Erythroblast (primary cell): ENCODE measurements around the gene EDRF1.

ENCODE experiments used
- GATA1 ChIP-seq: IDR thresholded peaks from 2 replicates; pipeline ENCODE4 v1.6.1; 2011; ENCODE audit warnings: low read depth, mild to moderate bottlenecking, control low read depth, low read length, moderate library complexity
- POLR2A ChIP-seq: IDR thresholded peaks from 2 replicates; pipeline ENCODE4 v1.6.1; 2011; ENCODE audit warnings: mild to moderate bottlenecking, low read length

DNA sequence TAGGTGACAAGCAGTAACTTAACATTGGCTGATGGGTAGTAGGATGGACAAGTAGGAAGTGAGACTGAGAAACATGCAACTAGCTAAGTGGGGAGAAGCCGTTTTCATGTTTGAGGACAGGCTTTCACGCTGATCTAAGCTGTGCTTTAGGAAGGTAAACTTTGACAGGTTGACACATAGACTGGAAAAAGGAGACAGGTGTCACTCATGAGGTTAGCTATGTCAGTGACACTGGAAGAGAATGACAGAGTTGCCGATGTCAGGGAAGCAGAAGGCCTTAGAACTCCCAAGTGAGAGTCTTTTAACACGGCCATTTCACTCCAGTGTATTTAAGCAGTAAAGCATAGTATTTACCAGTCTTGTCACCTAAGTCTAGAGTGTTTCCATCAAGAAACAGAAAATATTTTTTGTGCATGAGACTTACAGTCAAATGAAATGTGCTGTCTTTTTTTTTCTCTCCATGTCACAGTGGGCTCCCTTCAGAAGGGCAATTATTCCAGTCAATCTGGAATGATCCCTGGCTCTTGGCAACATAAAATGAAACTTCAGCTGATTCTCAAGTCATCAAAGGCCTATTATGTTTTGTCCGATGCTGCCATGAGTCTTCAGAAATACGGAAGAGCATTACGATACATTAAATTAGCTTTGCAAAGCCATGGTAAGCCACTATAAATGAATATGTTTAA is 20.6 kb downstream of the EDRF1 start:
- TF ChIP-seq POLR2A (no peak), GATA1 (no peak)
